Measurements from ENCODE around the gene CHRDL1. TPM values are rescaled to one million over a fixed set of nuclear protein-coding genes. Genes with fewer than 3 reads are reported as not detected.
"Not testable (repeated sequence)": the region's sequence is repeated elsewhere in the genome, so short reads cannot be mapped to it uniquely, and the experiment has no call there.

CHRDL1 gene
- total and polyA plus RNA-seq, 2 donors (not counting 3 experiments of a cell fraction or from before 2014, with no cell fraction given): not detected

DNA sequence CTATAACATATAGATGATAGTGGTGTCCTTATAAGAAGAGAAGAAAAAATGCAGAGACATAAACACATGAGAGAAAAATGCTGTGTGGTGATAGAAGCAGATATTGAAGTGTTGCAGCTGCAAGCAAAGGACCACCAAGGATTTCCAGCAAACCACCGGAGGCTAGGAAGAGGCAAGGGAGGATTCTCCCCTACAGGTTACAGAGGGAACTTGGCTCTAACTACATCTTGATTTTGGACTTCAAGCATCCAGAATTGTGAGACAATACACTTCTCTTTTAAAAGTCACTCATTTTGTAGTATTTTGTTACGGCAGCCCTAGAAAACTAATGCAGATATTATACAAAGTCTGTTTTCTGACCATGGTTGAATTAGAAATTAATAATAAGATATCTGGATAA, 30.4 kb upstream of the CHRDL1 start:
- Histone ChIP-seq H4K20me1 (replicated peaks; ENCODE audit: control insufficient read depth, extremely low read depth, insufficient read depth, low read length) (no peaks in the 10 kb centered on the region), H3K36me3 (ENCODE audit: control insufficient read depth in 2 of 2, extremely low read depth in 1 of 2, insufficient read depth in 2 of 2, low read length in 2 of 2) (no peaks in the 10 kb centered on the region)

DNA sequence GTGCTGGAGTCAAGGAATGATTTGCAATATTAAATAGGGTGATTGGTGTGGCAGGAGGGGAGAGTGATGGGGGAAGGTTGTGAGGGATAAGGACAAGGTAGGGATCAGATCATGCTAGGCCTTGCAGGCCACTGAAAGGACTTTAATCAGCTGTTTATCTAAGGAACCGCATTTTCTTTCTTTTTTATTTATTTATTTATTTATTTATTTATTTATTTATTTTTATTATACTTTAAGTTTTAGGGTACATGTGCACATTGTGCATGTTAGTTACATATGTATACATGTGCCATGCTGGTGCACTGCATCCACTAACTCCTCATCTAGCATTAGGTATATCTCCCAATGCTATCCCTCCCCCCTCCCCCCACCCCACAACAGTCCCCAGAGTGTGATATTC, 20.9 kb upstream of the CHRDL1 start:
- DNase-seq (ENCODE audit: low read depth, low spot score); H3K27ac ChIP-seq (ENCODE audit: insufficient read depth, low read depth, low read length); FAIRE-seq; POLR2A ChIA-PET; BruUV-seq (replicated peaks); H3K27me3 ChIP-seq (ENCODE audit: control insufficient read depth in 2 of 2, insufficient read depth in 2 of 2, low read length in 2 of 2); H3K79me2 ChIP-seq (ENCODE audit: control insufficient read depth, insufficient read depth, low read length); H3K4me3 ChIP-seq (replicated peaks in 1 of 3; ENCODE audit: insufficient read depth in 1 of 3, low read depth in 1 of 3, low read length in 3 of 3); H3K9me1 ChIP-seq (replicated peaks; ENCODE audit: control insufficient read depth, extremely low read depth, insufficient read depth, low read length); intact Hi-C loops (cut with micrococcal nuclease); CTCF ChIA-PET; H4K20me1 ChIP-seq (replicated peaks; ENCODE audit: control insufficient read depth, extremely low read depth, insufficient read depth, low read length); H3K36me3 ChIP-seq (ENCODE audit: control insufficient read depth in 2 of 2, extremely low read depth in 1 of 2, insufficient read depth in 2 of 2, low read length in 2 of 2); H3K4me2 ChIP-seq (ENCODE audit: insufficient read depth, low read length); H2AFZ ChIP-seq (ENCODE audit: low read depth, low read length); H3K9me3 ChIP-seq (replicated peaks; ENCODE audit: control insufficient read depth, insufficient read depth, low read length); dilution Hi-C loops (cut with MboI; ENCODE audit: extremely low pct_ligation_motif_present, low sequenced_read_pairs); H3K9ac ChIP-seq (replicated peaks; ENCODE audit: extremely low read depth, insufficient read depth, low read length); H3K4me1 ChIP-seq (ENCODE audit: control insufficient read depth, extremely low read depth, insufficient read depth, low read length): not testable (repeated sequence)

More for the DNA sequence above, 30.4 kb upstream of the CHRDL1 start:
- H2AFZ ChIP-seq (ENCODE audit: low read depth, low read length): no peak overlapping the region
- intact Hi-C loops (cut with micrococcal nuclease): no loop called here
- no peaks in the 10 kb centered on the region for H3K27me3 ChIP-seq (ENCODE audit: control insufficient read depth in 2 of 2, insufficient read depth in 2 of 2, low read length in 2 of 2)
- FAIRE-seq (no peak), DNase-seq (ENCODE audit: low read depth, low spot score) (no peak)
- dilution Hi-C loops (cut with MboI; ENCODE audit: extremely low pct_ligation_motif_present, low sequenced_read_pairs): no loop called here
- no peaks in the 10 kb centered on the region for H3K9me3 ChIP-seq (replicated peaks; ENCODE audit: control insufficient read depth, insufficient read depth, low read length)
- no peaks in the 10 kb centered on the region for H3K9me1 ChIP-seq (replicated peaks; ENCODE audit: control insufficient read depth, extremely low read depth, insufficient read depth, low read length)
- no peak overlapping the region for H3K4me2 ChIP-seq (ENCODE audit: insufficient read depth, low read length)
- POLR2A ChIA-PET: no interaction called here
- H3K9ac ChIP-seq (replicated peaks; ENCODE audit: extremely low read depth, insufficient read depth, low read length): no peak overlapping the region
- no peak overlapping the region for H3K27ac ChIP-seq (ENCODE audit: insufficient read depth, low read depth, low read length)
- H3K4me3 ChIP-seq (replicated peaks in 1 of 3; ENCODE audit: insufficient read depth in 1 of 3, low read depth in 1 of 3, low read length in 3 of 3): no peak overlapping the region
- no TSS peak for BruUV-seq (replicated peaks)
- H3K4me1 ChIP-seq (ENCODE audit: control insufficient read depth, extremely low read depth, insufficient read depth, low read length): no peaks in the 10 kb centered on the region
- no peak for TF ChIP-seq EZH2 (IDR thresholded peaks at IDR 0.05; ENCODE audit: borderline replicate concordance, low read depth, low read length, severe bottlenecking)
- TF ChIP-seq, protein P1, sequence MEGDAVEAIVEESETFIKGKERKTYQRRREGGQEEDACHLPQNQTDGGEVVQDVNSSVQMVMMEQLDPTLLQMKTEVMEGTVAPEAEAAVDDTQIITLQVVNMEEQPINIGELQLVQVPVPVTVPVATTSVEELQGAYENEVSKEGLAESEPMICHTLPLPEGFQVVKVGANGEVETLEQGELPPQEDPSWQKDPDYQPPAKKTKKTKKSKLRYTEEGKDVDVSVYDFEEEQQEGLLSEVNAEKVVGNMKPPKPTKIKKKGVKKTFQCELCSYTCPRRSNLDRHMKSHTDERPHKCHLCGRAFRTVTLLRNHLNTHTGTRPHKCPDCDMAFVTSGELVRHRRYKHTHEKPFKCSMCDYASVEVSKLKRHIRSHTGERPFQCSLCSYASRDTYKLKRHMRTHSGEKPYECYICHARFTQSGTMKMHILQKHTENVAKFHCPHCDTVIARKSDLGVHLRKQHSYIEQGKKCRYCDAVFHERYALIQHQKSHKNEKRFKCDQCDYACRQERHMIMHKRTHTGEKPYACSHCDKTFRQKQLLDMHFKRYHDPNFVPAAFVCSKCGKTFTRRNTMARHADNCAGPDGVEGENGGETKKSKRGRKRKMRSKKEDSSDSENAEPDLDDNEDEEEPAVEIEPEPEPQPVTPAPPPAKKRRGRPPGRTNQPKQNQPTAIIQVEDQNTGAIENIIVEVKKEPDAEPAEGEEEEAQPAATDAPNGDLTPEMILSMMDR (IDR thresholded peaks at IDR 0.05; ENCODE audit: extremely low read depth in 1 of 2, insufficient read depth in 1 of 2, low read depth in 1 of 2, low read length in 2 of 2): no peak
- no peak for TF ChIP-seq POLR2AphosphoS5 (IDR thresholded peaks at IDR 0.05; ENCODE audit: insufficient read depth, low read depth, low read length)
- TF ChIP-seq FOS (IDR thresholded peaks at IDR 0.05; ENCODE audit: borderline replicate concordance, insufficient read depth, low read length): no peak
- TF ChIP-seq, protein P2, sequence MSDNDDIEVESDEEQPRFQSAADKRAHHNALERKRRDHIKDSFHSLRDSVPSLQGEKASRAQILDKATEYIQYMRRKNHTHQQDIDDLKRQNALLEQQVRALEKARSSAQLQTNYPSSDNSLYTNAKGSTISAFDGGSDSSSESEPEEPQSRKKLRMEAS (IDR thresholded peaks at IDR 0.05; ENCODE audit: insufficient read depth, insufficient read length): no peak
- TF ChIP-seq GATA2 (IDR thresholded peaks at IDR 0.05; ENCODE audit: insufficient read depth, insufficient read length, low read depth, low read length): no peak
- CTCF ChIA-PET: no interaction called here
- no peaks in the 10 kb centered on the region for H3K79me2 ChIP-seq (ENCODE audit: control insufficient read depth, insufficient read depth, low read length)

Data from endothelial cell of umbilical vein (primary cell).